SK-N-SH treated with all-trans-retinoic acid at 6 μM for 48 hours (cell line): ENCODE data around the gene TEX52.

Experiments
- ARNTL ChIP-seq: fragments of 450-650 bp; formaldehyde crosslinking; IDR thresholded peaks from 2 replicates; pipeline ENCODE4 v1.5.0; 2020; ENCODE audit warnings: low read depth, mild to moderate bottlenecking, moderate library complexity, borderline replicate concordance
- BACH2 ChIP-seq: fragments of 250-450 bp; sonication (Bioruptor Pico); IDR thresholded peaks from 2 replicates; pipeline ENCODE4 v1.9.0; 2021; ENCODE audit warnings: mild to moderate bottlenecking, borderline replicate concordance
- ESRRG ChIP-seq: fragments of 250-450 bp; sonication (Bioruptor Pico); IDR thresholded peaks from 2 replicates; pipeline ENCODE4 v1.6.1; 2021; ENCODE audit warnings: mild to moderate bottlenecking
- RARB ChIP-seq: fragments of 250-450 bp; sonication (Bioruptor Pico); IDR thresholded peaks from 2 replicates; pipeline ENCODE4 v1.8.0; 2021; ENCODE audit warnings: mild to moderate bottlenecking, moderate library complexity
- SNAI2 ChIP-seq: fragments of 250-450 bp; sonication (Bioruptor Pico); IDR thresholded peaks from 2 replicates; pipeline ENCODE4 v1.5.0; 2020; ENCODE audit warnings: mild to moderate bottlenecking, moderate library complexity
- TSHZ2 ChIP-seq: fragments of 250-450 bp; sonication (Bioruptor Pico); IDR thresholded peaks from 2 replicates; pipeline ENCODE4 v1.5.0; 2020; ENCODE audit warnings: mild to moderate bottlenecking, moderate library complexity
- ZC3H10 ChIP-seq: fragments of 250-450 bp; sonication (Bioruptor Pico); IDR thresholded peaks from 2 replicates; pipeline ENCODE4 v1.5.1; 2021; ENCODE audit warnings: mild to moderate bottlenecking, moderate library complexity
- ZFP3 ChIP-seq: fragments of 250-450 bp; sonication (Bioruptor Pico); IDR thresholded peaks from 2 replicates; pipeline ENCODE4 v1.5.0; 2020; ENCODE audit warnings: mild to moderate bottlenecking, moderate library complexity
- ZFP30 ChIP-seq: fragments of 450-650 bp; formaldehyde crosslinking; IDR thresholded peaks from 2 replicates; pipeline ENCODE4 v1.5.0; 2022; ENCODE audit warnings: mild to moderate bottlenecking, moderate library complexity
- ZNF565 ChIP-seq: fragments of 450-650 bp; formaldehyde crosslinking; conservative IDR thresholded peaks from 2 replicates; pipeline ENCODE4 v1.5.0; 2020; ENCODE audit warnings: low read depth, mild to moderate bottlenecking, moderate library complexity
- ZNF8 ChIP-seq: fragments of 450-650 bp; formaldehyde crosslinking; IDR thresholded peaks from 2 replicates; pipeline ENCODE4 v1.5.0; 2020; ENCODE audit warnings: mild to moderate bottlenecking, moderate library complexity
- TF ChIP-seq, protein P1 (sequence below): fragments of 250-450 bp; sonication (Bioruptor Pico); IDR thresholded peaks from 2 replicates; pipeline ENCODE4 v1.5.1; 2020; ENCODE audit warnings: low read depth, mild to moderate bottlenecking, moderate library complexity
- TF ChIP-seq, protein P2 (sequence below): fragments of 250-450 bp; sonication (Bioruptor Pico); IDR thresholded peaks from 2 replicates; pipeline ENCODE4 v1.5.1; 2021; ENCODE audit warnings: mild to moderate bottlenecking, moderate library complexity

- TF ChIP-seq ARNTL (CRISPR knock-in tag) (no peak), ZFP30 (CRISPR knock-in tag) (no peak), TSHZ2 (CRISPR knock-in tag) (no peak), ZNF565 (CRISPR knock-in tag) (no peak), BACH2 (CRISPR knock-in tag) (no peak), ZC3H10 (CRISPR knock-in tag) (no peak), RARB (CRISPR knock-in tag) (no peak), ZFP3 (CRISPR knock-in tag) (no peak), ESRRG (CRISPR knock-in tag) (no peak), SNAI2 (CRISPR knock-in tag) (no peak), ZNF8 (CRISPR knock-in tag) (no peak)
- TF ChIP-seq, protein P1, sequence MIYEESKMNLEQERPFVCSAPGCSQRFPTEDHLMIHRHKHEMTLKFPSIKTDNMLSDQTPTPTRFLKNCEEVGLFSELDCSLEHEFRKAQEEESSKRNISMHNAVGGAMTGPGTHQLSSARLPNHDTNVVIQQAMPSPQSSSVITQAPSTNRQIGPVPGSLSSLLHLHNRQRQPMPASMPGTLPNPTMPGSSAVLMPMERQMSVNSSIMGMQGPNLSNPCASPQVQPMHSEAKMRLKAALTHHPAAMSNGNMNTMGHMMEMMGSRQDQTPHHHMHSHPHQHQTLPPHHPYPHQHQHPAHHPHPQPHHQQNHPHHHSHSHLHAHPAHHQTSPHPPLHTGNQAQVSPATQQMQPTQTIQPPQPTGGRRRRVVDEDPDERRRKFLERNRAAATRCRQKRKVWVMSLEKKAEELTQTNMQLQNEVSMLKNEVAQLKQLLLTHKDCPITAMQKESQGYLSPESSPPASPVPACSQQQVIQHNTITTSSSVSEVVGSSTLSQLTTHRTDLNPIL (CRISPR knock-in tag) = no peak
- TF ChIP-seq, protein P2, sequence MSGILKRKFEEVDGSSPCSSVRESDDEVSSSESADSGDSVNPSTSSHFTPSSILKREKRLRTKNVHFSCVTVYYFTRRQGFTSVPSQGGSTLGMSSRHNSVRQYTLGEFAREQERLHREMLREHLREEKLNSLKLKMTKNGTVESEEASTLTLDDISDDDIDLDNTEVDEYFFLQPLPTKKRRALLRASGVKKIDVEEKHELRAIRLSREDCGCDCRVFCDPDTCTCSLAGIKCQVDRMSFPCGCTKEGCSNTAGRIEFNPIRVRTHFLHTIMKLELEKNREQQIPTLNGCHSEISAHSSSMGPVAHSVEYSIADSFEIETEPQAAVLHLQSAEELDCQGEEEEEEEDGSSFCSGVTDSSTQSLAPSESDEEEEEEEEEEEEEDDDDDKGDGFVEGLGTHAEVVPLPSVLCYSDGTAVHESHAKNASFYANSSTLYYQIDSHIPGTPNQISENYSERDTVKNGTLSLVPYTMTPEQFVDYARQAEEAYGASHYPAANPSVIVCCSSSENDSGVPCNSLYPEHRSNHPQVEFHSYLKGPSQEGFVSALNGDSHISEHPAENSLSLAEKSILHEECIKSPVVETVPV (CRISPR knock-in tag) = no peak
Observed at GRCh38 chr12:2876431-2877046, 19.7 kb upstream of the TEX52 start.
